NT2/D1 (cell line): ENCODE results near the gene KDM1B.

Experiments used
- YY1 ChIP-seq: IDR thresholded peaks from 2 replicates; pipeline ENCODE4 v1.6.1; 2011; ENCODE audit not compliant: insufficient read length, insufficient read depth
- ZNF274 ChIP-seq: IDR thresholded peaks from 2 replicates; pipeline ENCODE4 v1.6.1; 2011; ENCODE audit warnings: mild to moderate bottlenecking, low read depth, low read length

GRCh38 chr6:18210707-18211106 is 55.5 kb downstream of the KDM1B start:
- no peak for TF ChIP-seq YY1
- TF ChIP-seq ZNF274: no peak
